ENCODE results near the gene NSUN3.

NSUN3 gene

DNA sequence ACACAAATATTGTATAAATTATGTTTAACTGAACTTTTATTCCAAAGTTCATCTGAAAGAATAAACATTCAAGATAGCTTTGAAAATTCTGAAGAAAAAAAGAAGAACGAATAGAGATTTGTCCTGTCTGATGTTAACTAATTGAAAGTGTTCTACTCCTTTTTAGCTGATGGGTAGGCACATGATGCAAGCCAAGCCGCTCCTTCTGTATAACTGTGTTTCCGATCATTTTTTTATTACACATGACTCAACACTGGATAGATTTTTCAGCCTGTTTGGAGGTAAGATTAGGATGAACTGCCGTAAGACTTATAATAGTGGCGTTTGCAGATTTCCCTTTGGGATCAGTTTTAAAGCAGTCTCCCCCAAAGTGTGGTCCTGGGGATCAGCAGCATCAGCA, 19.0 kb downstream of the NSUN3 start:
- TF ChIP-seq, protein P1, sequence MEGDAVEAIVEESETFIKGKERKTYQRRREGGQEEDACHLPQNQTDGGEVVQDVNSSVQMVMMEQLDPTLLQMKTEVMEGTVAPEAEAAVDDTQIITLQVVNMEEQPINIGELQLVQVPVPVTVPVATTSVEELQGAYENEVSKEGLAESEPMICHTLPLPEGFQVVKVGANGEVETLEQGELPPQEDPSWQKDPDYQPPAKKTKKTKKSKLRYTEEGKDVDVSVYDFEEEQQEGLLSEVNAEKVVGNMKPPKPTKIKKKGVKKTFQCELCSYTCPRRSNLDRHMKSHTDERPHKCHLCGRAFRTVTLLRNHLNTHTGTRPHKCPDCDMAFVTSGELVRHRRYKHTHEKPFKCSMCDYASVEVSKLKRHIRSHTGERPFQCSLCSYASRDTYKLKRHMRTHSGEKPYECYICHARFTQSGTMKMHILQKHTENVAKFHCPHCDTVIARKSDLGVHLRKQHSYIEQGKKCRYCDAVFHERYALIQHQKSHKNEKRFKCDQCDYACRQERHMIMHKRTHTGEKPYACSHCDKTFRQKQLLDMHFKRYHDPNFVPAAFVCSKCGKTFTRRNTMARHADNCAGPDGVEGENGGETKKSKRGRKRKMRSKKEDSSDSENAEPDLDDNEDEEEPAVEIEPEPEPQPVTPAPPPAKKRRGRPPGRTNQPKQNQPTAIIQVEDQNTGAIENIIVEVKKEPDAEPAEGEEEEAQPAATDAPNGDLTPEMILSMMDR (IDR thresholded peaks at IDR 0.05; ENCODE audit: borderline replicate concordance, control extremely low read depth, extremely low read depth, insufficient read depth, missing control alignments) = no peak
- in situ Hi-C loops (cut with MboI; ENCODE audit: low sequenced_read_pairs, unreplicated experiment) = no loop called here
- no peak for DNase-seq (ENCODE audit: low spot score)

DNA sequence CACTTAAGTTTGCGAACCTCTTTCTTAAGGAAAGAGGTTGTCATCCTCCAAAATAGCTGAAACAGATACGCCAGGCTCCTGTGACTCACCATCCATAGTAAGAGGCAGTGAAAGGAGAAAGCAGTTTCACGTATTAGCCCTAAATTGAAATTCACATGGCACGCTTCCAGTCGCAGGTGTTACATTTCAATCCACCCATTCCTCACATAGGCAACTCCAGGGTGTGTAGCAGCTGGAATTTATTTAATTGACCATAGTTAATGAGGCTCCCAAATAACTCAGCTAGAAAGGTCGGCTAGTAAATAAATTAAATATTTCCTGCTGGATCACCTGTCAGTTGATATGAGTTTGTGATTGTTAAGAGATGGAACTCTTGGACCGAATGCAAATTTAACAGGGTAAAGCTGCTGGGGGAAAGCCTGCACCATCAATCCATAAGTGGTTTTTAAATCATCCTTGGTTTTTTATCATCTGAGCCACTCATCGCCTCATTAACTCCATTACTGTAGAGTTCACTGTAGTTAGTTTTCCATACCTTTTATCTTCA, 19.6 kb downstream of the NSUN3 start:
- DNase-seq (ENCODE audit: low spot score) = no peak
- TF ChIP-seq, protein P1 (IDR thresholded peaks at IDR 0.05; ENCODE audit: borderline replicate concordance, control extremely low read depth, extremely low read depth, insufficient read depth, missing control alignments) = no peak
- in situ Hi-C loops (cut with MboI; ENCODE audit: low sequenced_read_pairs, unreplicated experiment) = no loop called here

DNA sequence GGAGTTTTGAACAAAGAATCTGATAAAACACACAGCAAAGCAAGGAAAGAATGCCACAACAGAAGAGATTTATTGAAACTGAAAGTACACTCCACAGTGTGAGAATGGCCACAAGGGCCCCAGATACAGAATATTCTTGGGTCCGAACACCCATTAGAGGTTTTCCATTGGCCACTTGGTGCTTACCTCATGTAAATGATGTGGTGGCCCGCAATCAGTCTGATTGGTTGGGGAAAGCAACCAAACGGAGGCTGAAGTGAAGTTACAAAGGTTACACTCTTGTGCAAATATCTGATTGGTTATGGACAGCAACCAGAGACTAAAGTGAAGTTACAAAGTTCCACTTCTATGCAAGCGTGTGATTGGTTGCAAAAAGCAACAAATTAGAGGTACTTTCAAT, 20.4 kb downstream of the NSUN3 start:
- in situ Hi-C loops (cut with MboI; ENCODE audit: low sequenced_read_pairs, unreplicated experiment) = no loop called here
- no peak for DNase-seq (ENCODE audit: low spot score)
- TF ChIP-seq, protein P1 (IDR thresholded peaks at IDR 0.05; ENCODE audit: borderline replicate concordance, control extremely low read depth, extremely low read depth, insufficient read depth, missing control alignments) = no peak

DNA sequence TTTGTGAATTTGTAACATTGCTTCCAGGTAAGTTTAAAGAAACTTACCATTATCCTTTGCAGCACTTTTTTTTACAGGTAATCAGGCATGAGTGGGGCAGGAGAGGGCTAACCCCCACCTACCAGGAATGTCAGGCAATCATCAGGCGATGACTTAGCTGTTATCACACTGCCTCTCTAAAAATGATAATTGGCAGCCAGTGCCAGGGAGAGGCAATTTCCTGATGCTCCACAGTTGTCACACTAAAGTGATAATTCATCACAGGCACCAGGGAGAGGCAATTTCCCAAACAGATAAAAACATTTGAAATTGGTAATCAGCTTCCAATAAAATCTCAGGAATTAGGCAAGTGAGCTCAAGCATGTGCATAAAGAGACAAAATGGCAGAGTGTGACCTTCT, 26.3 kb downstream of the NSUN3 start:
- DNase-seq (ENCODE audit: low spot score) = no peak
- TF ChIP-seq, protein P1 (IDR thresholded peaks at IDR 0.05; ENCODE audit: borderline replicate concordance, control extremely low read depth, extremely low read depth, insufficient read depth, missing control alignments) = no peak
- in situ Hi-C loops (cut with MboI; ENCODE audit: low sequenced_read_pairs, unreplicated experiment) = no loop called here

DNA sequence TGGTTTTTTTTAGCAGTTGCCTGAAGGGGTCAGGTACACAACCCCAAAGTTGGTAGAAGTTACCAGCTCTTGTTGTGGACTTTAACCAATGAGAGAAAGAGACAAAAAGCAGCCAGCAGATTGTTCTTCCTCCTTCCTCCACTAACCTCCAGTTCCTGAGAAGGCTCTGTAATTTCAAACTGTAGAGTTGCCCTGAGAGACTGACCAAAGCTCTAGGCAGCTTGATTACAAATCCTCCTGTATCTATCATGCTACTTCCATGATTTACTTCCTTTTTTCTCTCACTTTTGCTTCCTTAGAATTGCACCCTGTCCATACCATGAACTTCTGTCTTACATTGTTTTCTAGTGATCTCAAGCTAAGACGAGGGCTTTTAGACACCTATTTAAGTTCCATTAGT, 29.2 kb downstream of the NSUN3 start:
- in situ Hi-C loops (cut with MboI; ENCODE audit: low sequenced_read_pairs, unreplicated experiment) = no loop called here
- no peak for DNase-seq (ENCODE audit: low spot score)
- TF ChIP-seq, protein P1 (IDR thresholded peaks at IDR 0.05; ENCODE audit: borderline replicate concordance, control extremely low read depth, extremely low read depth, insufficient read depth, missing control alignments) = no peak

DNA sequence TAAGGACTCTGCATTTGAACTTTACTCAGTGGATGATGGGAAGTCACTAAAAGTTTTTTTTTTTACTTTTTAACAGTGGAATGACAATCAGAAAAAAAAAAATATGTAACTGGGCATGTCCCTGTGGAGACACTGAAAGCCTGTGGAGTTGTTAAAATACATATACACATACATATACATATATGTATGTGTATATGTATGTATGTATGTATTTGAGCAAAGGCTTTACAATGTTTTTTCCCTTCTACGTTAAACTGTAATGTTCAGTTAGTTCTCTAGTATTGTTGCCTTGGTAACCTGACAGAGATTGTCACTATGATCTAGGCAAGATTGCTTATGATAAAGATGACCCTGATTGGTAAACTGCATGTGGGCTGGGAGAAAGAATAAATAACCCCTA, 30.3 kb downstream of the NSUN3 start:
- no peak for DNase-seq (ENCODE audit: low spot score)
- TF ChIP-seq, protein P1 (IDR thresholded peaks at IDR 0.05; ENCODE audit: borderline replicate concordance, control extremely low read depth, extremely low read depth, insufficient read depth, missing control alignments) = no peak
- in situ Hi-C loops (cut with MboI; ENCODE audit: low sequenced_read_pairs, unreplicated experiment) = no loop called here

DNA sequence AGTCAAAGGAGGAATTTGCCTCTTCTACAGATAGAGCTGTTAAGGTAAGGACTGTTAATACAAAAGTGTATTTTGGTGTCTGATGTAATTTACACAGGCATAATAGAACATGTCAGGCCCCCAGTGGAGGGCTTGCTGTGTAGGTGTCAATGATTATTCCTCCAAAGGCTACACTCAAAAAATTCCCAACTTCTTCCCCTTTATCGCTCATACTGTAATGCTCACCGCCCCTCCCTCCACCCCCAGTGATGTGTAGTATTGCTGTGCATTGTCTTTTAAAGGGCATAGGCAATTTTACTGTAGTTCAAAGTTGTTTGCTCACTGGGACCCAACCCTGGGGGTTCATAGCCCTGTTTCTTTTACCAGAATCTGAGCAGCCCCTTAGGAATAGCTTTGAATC, 32.2 kb downstream of the NSUN3 start:
- no peak for DNase-seq (ENCODE audit: low spot score)
- TF ChIP-seq, protein P1 (IDR thresholded peaks at IDR 0.05; ENCODE audit: borderline replicate concordance, control extremely low read depth, extremely low read depth, insufficient read depth, missing control alignments) = no peak
- in situ Hi-C loops (cut with MboI; ENCODE audit: low sequenced_read_pairs, unreplicated experiment) = no loop called here
